Activated CD8-positive, alpha-beta memory T cell treated with anti-CD3 and anti-CD28 coated beads for 36 hours (primary cell): ENCODE measurements around the gene SEC61A1. TPM values are rescaled to one million over a fixed set of nuclear protein-coding genes. Genes with fewer than 3 reads are reported as not detected.

Experiments used
- CTCF ChIA-PET: fragments of 350-600 bp; sonication (Branson Sonifier 250); formaldehyde crosslinking; loops from one replicate; lab custom pipeline; 2021; ENCODE audit warnings: antibody characterized with exemption; lab: Charles Lee
- POLR2A ChIA-PET: fragments of 350-600 bp; sonication (Branson Sonifier 250); formaldehyde crosslinking; loops from one replicate; lab custom pipeline; 2021; ENCODE audit warnings: antibody characterized with exemption; lab: Charles Lee
- total RNA-seq, 2 experiments: library from RNA; stranded (reverse); gene quantifications; one replicate each; pipeline ENCODE4 v1.2.3, GENCODE V29; 2021

Gene SEC61A1
- total RNA-seq, 2 experiments from 2014 or later = 189 to 191 TPM

- POLR2A ChIA-PET = no interaction called here
- CTCF ChIA-PET = no interaction called here
These were observed 1.4 kb downstream of the SEC61A1 start for GRCh38 chr3:128053614-128054013.

GRCh38 chr3:128054367-128054766, 2.1 kb downstream of the SEC61A1 start:
- POLR2A ChIA-PET = no interaction called here
- CTCF ChIA-PET = no interaction called here

- CTCF ChIA-PET = no interaction called here
- POLR2A ChIA-PET = no interaction called here
These were observed 4.0 kb downstream of the SEC61A1 start for GRCh38 chr3:128056258-128056657.

GRCh38 chr3:128060473-128061381, 8.5 kb downstream of the SEC61A1 start:
- ChIA-PET CTCF (no interaction called here), POLR2A (no interaction called here)

GRCh38 chr3:128062033-128062745, 10.0 kb downstream of the SEC61A1 start:
- ChIA-PET POLR2A (no interaction called here), CTCF (no interaction called here)

GRCh38 chr3:128063865-128064264, 11.6 kb downstream of the SEC61A1 start:
- ChIA-PET POLR2A (no interaction called here), CTCF (interaction anchor here (1.2 kb wide), 1 partner anchor 9 kb away, joined by 3 read pairs; no protein-coding TSS in a partner anchor)

GRCh38 chr3:128064962-128065361, 12.7 kb downstream of the SEC61A1 start:
- ChIA-PET CTCF (interaction anchor here (0.7 to 2.4 kb wide), 4 partner anchors 8 to 587 kb away, joined by 3 to 9 read pairs (median 4); no protein-coding TSS in a partner anchor), POLR2A (no interaction called here)

GRCh38 chr3:128066114-128066513, 13.9 kb downstream of the SEC61A1 start:
- POLR2A ChIA-PET = no interaction called here
- CTCF ChIA-PET = interaction anchor here (2.4 kb wide), 1 partner anchor 29 kb away, joined by 9 read pairs; no protein-coding TSS in a partner anchor

- POLR2A ChIA-PET = no interaction called here
- CTCF ChIA-PET = interaction anchor here (2.4 kb wide), 1 partner anchor 28 kb away, joined by 9 read pairs; no protein-coding TSS in a partner anchor
These were observed 14.4 kb downstream of the SEC61A1 start for GRCh38 chr3:128066676-128067075.

GRCh38 chr3:128067489-128067888, 15.3 kb downstream of the SEC61A1 start:
- CTCF ChIA-PET = no interaction called here
- POLR2A ChIA-PET = no interaction called here

GRCh38 chr3:128068156-128068620, 16.0 kb downstream of the SEC61A1 start:
- CTCF ChIA-PET = no interaction called here
- POLR2A ChIA-PET = no interaction called here

GRCh38 chr3:128069271-128069670, 17.0 kb downstream of the SEC61A1 start:
- ChIA-PET CTCF (interaction anchor here (0.6 to 1.4 kb wide), 4 partner anchors 14 to 48 kb away, joined by 3 to 4 read pairs (median 3); no protein-coding TSS in a partner anchor), POLR2A (no interaction called here)

- ChIA-PET CTCF (interaction anchor here (0.6 kb wide), 1 partner anchor 18 kb away, joined by 5 read pairs; no protein-coding TSS in a partner anchor), POLR2A (no interaction called here)
These were observed 18.8 kb downstream of the SEC61A1 start for GRCh38 chr3:128070898-128071591.

- CTCF ChIA-PET = no interaction called here
These were observed 19.7 kb downstream of the SEC61A1 start for GRCh38 chr3:128071771-128072453.

GRCh38 chr3:128072454-128073184, 20.4 kb downstream of the SEC61A1 start:
- POLR2A ChIA-PET = no interaction called here
- CTCF ChIA-PET = interaction anchor here (0.9 kb wide), 1 partner anchor 8 kb away, joined by 3 read pairs; no protein-coding TSS in a partner anchor

More at GRCh38 chr3:128071771-128072453, 19.7 kb downstream of the SEC61A1 start:
- POLR2A ChIA-PET = no interaction called here

GRCh38 chr3:128073185-128073725, 21.0 kb downstream of the SEC61A1 start:
- POLR2A ChIA-PET = no interaction called here
- CTCF ChIA-PET = interaction anchor here (0.6 to 1.0 kb wide), 3 partner anchors 9 to 154 kb away, joined by 3 to 5 read pairs (median 4); no protein-coding TSS in a partner anchor

GRCh38 chr3:128073807-128074206, 21.6 kb downstream of the SEC61A1 start:
- ChIA-PET POLR2A (interaction anchor here (0.7 kb wide), 1 partner anchor 392 kb away, joined by 4 read pairs; no protein-coding TSS in a partner anchor), CTCF (interaction anchor here (0.6 to 1.0 kb wide), 5 partner anchors 60 to 705 kb away, joined by 3 to 5 read pairs (median 3); no protein-coding TSS in a partner anchor)
